Measurements from ENCODE around the gene ANAPC4.

Gene ANAPC4

DNA sequence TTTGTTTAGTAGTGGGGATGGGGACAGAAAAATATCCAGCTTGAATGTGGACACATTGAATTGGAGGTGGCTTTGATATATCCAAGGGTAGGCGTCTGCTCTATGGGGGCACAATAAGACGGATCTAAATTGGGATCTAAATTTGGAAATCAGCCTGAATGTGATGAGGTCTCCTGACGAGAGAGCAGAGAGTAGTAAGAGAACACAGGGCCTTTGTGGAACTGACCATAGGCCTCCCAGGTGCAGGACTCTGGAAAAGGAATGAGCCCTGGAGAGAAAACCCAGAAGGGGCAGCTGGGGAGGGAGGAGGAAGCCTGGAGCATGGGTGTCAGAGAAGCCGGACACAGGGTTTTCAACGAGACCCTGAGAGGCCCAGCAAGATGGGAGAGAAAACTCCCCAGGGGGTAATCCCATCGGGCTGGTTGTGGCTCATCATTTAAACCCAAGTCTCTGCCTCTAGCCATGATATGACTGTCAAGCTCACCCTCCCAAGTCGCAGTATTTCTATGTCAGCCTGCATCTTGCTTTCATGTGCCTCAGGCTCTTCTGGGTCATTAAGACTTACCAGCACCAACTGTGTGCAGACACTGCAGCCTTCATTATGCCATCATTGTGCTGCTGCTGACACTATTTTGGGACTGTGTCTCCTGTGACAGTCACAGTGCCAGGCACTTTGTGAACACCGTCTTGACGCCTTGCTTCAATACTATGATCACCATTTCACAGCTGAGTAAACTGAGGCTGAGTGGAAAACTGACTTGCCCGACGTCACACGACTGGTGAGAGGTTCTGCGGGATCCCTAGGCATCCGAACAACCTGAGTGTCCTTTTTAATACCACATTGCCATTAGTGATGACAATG, 57.1 kb downstream of the ANAPC4 start:
- no peak for DNase-seq

DNA sequence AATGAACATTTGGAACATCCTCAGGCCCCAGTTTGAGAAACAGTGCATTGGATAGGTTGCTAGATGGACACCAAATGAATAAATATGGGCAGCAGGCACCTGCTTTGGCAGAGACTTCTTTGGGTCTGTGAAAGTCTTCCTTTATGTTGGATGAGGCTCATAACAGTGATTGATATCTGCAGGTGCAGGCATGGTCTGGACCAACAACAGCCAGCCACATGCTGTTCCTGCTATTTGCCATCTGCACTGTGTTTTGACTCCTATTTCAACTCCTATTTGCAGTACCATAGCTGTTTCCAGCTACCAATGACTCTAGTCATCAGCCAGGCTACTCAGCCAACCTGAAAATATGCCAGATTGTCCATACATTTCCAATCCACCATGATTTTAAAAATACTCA, 60.9 kb downstream of the ANAPC4 start:
- no peak for DNase-seq

DNA sequence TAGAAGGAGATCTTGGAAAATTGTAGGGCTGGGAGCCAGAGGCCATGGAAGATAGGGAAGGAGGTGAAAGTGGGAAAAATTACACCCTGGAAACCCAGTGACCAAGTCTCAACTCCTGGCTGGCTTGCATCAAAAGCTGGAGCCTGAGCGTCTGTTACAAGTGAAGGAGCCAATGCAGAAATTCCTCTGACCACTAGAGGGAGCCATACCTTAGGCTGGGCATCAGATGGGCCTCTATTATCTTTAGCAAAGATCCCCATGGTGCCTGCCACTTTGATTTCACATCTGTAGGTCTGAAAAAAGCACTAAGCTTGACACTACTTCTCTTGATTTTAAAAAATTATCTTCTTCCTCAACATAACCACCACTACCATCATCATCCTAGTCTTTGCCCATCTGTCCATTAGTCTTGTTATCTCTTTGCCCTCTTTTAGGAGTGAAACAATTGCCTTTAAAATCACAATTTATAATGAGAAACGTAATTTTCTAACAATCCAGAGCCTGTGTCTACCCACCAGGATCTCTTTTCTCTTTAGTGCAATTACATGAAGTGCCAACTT, 62.9 kb downstream of the ANAPC4 start:
- DNase-seq: peak; percentile 35 to 54

DNA sequence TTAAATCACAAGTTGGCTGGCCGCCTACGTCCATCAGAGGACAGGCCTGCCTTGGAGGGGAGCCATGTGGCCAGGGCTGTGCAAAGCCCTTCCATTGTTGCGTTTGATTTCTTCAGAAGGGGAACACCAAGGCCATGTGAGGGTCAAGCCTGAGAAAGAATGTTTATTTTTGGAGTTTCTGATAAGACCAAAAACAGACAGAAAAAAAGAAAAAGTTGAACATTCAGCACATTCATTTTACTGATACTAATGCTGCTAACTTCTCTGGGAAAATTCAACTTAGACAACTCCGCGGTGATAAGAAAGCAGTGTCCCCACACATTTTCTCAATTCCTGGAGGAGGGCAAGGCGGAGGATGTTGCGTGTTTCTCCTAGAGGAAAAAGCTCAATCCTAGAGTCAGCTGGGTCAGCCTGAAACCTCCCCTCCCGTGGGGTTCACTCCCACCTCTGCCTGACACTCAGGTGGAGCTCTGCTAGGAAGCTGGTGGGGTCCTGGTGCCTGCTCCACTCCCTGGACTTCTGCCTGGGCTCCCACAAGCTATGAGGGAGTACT, 63.5 kb downstream of the ANAPC4 start:
- no peak for DNase-seq

DNA sequence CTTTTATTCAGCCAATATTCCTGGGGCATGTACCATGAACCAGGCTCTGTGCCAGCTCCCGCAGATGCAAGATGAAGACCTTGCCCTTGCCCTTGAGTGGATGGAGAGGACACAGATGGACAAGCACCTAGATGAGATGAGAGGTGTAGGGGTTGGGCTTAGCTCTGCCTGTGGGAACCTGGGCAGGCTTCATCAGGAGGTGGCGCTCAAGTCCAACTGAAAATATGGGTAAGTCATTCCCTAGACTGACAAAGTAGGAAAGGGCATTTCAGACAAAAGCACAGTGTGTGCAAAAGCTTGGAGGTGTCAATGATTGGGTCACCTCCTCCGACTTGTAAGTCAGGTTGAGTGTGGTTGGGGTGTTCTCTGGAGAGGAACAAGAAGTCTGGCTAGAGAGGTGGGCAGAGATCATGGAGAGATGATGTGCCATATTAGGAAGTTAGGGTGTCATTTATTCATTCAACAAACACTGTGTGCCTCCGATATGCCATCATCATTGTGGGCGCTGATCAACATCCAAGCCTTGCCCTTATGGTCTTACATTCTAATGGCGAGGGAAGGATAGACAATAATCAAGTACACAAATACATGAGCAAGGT, 64.6 kb downstream of the ANAPC4 start:
- DNase-seq: no peak

DNA sequence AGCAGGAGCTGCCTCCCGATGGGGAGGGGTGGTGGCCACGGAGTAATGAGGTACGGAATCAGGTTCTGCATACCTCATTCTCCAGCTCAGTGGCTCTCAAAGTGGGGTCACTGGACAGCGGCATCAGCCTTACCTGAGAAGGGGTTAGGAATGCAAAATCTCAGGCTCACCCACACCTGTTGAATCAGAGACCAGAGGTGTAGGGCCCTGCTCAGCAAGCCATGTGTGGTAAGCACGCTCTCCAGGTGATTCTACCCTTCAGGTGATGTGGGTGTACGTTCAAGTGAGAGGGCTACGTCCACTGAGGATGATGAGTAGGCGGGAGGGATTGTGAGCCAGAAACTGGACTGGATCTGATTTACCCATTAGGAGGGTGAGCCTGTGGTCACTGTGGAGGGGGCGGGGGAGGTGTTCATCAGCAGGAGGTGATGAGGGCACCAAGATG, 65.8 kb downstream of the ANAPC4 start:
- DNase-seq: no peak

DNA sequence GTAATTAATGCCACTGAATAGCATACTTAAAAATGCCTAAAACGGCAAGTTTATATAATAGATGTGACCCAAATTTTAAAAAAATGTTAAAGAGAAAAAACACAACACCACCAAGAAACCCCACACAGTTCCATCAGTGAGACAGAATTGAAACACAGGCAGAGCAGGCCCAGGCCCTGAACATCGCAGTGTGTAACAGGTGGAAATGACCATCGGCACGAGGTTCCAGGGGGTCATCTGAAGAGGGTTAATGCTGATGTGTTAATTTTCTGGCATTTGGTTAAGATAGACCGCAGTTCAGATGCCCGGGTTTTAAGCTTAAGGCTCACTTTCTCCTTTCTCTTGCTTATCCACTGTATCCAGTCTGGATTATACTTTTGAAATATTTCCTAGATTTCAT, 66.8 kb downstream of the ANAPC4 start:
- no peak for DNase-seq

DNA sequence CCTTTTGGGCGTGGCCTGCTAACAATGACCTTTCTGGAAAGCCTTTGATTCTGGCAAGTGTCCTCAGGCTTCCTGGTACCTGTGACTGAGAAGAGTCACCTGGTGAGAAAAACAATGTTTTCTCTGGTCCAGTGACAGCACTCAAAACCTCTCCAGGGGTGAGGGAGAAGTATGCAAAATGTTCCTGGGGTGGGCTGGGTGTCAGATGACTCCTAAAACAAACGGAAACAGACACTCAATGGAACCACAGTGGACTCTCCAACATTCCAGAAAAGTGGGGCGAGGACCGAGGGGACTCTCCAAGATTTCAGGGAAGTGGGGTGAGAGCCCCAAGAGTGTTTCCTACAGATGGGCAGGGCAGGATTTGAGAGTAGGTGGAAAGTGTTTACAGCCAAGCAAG, 69.5 kb downstream of the ANAPC4 start:
- no peak for DNase-seq

DNA sequence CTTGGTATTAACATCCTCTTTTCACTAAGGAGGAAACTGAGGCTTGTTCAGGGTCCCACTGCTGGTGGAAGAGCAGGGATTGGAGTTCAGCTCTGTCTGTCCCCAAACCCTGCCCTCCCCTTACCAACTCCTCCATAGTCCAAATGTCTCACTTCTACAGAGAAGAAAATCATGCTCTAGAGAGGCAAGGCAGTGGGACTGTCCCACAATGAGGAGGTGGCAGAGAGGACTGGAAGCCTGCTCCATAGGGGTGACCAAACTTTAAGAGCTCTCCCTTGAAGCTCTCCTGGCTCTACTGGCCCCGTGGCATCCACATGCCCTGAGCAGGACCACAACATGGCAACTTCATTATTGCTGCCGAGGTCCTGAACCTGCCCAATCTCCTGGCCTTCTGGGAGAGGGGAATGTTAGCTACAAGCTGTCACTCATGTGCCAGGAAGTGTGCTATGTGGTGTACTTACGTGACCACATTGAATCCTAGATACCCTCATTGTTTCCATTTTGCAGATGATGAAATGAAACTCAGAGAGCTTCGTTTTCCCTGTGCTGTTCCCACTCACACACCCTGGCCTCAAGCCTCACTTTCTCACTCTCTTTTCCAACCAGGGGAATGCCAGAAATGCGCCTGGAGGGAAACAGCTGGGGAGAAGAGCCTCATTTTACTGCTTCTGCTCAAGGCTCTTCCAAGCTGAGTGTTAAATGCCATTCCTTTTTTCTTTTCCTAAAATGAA, 71.5 kb downstream of the ANAPC4 start:
- DNase-seq: no peak

DNA sequence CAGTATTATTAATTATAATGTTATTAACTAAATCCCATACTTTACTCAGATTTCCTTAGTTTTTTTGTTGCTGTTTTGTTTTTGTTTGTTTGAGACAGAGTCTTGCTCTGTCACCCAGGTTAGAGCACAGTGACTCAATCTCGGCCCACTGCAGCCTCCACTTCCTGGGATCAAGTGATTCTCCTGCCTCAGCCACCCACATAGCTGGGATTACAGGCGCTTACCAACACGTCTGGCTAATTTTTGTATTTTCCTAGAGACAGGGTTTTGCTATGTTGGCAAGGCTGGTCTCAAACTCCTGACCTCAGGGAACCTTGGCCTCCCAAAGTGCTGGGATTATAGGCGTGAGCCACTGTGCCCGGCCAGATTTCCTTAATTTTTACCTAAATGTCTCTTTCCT, 72.2 kb downstream of the ANAPC4 start:
- DNase-seq: no peak

DNA sequence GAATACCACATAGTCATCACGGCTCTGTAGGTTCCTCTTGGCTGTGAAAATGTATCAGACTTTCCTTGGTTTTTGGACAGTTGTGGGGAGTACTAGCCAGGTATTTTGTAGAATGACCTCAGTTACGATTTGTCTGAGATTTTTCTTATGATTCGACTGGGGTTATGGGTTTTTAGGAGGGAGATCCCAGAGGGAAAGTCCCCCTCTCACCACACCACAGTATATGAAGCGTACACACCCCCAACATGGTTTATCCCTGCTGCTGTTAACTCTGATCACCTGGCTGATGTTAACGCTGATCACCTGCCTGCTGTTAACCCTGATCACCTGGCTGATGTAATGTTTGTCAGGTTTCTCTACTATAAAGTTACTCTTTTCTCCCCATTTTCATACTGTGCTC, 72.6 kb downstream of the ANAPC4 start:
- DNase-seq: no peak

DNA sequence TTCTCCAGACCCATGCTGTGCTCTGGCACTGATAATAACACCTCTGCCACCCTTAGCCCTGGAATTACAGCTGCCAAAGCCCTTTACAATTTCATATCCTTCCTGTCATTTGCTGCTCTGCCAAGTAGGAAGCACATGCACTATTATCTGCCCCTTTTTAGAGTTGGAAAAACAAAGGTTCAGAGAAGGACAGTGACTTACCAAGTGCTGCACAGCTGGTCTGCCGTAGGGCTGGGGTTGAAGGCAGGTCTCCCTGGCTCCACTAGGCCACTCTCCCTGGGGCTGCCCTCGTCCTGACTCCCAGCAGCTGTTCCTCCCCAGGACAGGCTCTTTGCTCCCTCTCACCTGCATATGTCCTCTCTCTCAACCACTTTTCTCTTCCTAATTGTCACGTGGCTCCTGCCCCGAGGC, 73.4 kb downstream of the ANAPC4 start:
- no peak for DNase-seq

DNA sequence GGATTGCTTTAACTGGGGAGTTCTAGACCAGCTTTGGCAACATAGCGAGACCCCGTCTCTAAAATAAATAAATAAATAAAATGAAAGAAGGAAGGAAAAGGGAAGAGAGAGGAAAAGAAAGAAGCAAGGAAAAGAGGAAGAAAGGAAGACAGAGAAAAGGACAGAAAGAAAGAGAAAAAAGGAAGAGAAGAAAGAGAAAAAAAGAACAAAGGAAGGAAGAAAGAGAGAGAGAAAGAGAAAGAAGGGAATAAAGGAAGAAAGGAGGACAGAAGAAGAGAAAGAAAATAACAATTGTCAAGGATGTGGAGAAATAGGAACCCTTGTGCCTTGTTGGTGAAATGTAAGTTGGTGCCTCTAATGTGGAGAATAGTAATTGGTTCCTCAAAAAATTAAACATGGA, 74.6 kb downstream of the ANAPC4 start:
- DNase-seq: no peak

DNA sequence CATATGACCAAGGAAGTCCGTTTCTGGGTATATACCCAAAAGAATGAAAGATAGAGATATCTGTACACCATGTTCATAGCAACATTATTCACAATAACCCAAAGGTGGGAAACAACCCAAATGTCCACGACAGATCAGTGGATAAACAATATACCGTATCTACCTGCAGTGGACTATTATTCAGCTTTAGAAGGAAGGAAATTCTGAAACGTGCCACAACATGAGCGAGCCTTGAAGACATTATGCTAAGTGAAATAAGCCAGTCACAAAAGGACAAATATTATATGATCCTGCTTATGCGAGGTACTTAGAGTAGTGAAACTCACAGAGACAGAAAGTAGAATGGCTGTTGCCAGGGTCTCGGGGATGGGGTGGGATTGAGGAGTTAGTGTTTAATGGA, 75.0 kb downstream of the ANAPC4 start:
- DNase-seq: no peak

DNA sequence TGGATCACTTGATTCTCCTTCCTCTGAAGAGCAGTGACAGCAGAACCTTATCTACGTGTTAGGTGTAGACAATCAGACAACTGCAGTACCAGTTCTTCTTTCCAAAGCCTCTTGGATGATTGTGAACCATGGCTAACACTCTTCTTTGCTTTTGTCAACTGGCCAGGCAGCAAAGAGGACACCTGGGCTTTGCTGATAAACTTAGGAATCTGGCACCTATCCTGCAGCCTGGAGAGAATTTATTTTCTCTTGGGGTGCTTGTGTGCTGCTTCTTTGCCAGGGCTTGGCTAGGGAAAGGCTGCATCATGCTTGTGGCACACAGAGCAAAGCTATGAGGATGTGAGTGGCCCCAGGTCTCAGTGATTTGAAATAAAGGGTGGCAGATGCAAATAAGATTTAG, 77.4 kb downstream of the ANAPC4 start:
- DNase-seq: no peak

DNA sequence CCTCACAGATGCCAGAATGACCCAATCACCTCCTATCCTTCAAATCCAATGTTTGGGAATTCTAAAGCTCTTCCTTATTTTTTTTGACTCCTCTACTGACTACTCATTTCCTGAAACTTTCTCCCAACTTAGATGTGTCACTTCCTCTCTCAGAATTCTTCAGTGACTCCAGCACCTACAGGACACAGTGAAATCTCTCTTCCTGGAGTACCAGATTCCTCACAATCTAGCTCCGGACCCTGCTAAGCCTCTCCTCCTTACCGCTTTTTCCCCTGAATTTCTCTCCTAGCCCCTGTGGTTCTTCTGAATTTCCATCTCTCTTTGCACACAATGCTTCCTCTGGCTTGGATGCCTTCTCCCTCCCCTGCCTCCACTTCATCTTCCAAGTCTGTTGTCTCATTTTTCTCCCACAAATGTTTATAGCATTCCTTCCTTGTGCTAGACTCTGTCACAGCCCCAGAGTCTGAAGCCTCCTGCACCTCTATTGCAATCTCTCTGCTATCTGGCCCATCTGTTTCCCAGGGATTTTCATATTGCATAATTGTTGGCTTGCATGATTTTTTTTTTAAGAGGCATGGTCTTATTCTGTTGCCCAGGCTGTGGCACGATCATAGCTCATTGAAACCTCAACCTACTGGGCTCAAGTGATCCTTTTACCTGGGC, 80.1 kb downstream of the ANAPC4 start:
- no peak for DNase-seq

DNA sequence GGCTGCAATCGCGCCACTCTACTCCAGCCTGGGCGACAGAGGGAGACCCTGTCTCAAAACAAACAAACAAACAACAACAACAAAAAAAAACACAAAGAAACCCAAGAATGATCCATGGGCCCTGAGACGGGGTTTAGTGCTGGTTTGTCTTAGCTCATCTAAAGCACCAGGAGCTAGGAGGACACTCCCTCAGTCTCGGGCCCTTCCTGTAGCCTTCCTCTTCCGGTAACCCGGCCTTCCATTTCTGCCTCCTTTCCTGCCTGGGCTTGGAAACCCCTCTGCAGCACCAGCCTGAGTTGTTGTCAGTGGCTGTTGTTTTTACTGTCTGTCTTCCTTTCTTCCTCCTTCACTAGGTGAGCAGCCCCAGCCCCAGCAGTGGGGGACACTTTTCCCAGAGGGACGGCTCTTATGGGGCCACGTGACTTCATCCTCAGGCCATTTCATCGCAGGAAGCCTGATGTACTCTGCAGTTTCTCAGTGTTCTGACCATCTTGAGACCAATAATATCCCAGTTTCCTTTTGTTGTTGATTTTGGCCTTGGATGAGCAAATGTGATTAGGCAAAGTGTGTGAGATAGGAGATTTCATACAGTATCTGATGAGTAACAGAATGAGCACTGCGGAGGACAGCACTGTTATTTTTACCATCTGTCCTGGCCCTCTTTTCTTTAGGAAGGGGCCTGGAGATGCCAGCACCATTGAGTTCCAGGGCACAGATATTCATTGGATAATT, 90.1 kb downstream of the ANAPC4 start:
- DNase-seq: no peak

DNA sequence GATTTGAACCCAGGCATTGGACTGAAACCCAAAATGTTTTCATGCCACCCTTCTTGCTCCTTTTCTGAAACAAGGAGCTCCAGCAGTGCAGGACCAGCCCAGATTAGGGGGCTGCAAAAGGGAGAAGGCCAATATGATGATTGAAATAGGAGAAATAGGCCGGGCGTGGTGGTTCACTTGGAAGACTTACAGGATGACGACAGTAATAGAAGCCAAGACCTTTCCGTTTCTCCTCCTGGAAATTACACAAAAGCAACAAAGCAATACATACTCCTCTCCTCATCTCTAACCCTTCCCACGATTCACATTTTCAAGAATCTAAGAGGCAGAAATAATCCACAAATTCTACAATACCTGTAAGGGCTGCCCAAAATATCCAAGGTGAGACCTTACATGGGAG, 90.8 kb downstream of the ANAPC4 start:
- no peak for DNase-seq

Measured in CD4-positive, alpha-beta T cell treated with Interleukin-4 for 1 hour (primary cell).